RWPE1 (cell line): ENCODE measurements around the gene KCTD6.

Source experiments
- CTCF ChIA-PET: fragments of 350-600 bp; sonication (Branson Sonifier 250); formaldehyde crosslinking; extraction: SDS; loops from one replicate; lab custom pipeline; 2021; lab: Yijun Ruan, JAX
- POLR2A ChIA-PET: fragments of 400-600 bp; formaldehyde crosslinking; extraction: SDS; loops from one replicate; lab custom pipeline; 2020; ENCODE audit warnings: antibody characterized with exemption; ENCODE audit not compliant: low non-redundant PET; lab: Yijun Ruan, JAX
- DNase-seq: peaks from one replicate; pipeline ENCODE4 v3.0.0; 2012; ENCODE audit warnings: low spot score
- H3K27ac ChIP-seq: fragments of 450-650 bp; 2 replicates; pipeline ENCODE4 v1.5.1; 2017
- TF ChIP-seq, protein P1 (sequence below): fragments of 450-650 bp; conservative IDR thresholded peaks from 2 replicates; pipeline ENCODE4 v1.5.1; 2017; ENCODE audit warnings: low read depth, mild to moderate bottlenecking

KCTD6 gene

DNA sequence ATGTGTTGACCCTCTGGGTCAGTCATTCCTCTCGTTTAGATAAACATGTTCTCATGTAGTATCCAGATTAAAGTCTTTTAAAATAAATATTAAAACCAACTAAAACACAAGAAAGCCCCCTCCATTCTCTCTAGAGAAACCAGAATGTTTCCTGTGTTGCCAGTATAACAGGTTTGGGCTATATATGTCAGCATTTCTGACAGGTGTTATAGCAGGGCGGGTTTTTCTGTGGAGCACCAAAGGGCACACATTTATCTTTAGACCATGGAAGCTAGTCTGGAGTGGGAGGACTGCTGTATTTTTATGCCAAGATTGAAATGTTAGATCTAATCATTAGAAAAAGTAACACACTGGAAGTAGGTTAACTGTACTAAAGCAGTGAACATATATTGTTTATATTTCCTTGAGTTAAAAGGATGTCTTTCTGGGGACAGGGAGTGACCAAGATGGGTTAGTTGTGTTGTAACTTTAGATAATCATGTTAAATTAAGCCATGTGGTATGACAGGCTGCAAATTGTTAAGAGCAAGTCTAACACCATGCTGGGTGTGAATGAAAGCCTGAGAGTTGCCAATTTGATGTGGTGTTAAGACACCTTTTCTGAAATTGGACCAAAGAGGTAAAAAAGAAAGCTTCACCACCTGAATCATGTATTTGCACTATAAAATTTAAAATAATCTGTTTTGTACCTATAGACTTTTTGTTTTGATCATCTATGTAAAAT lies 15.6 kb downstream of the KCTD6 start:
- no peak for DNase-seq
- no peak overlapping the region for H3K27ac ChIP-seq
- TF ChIP-seq, protein P1, sequence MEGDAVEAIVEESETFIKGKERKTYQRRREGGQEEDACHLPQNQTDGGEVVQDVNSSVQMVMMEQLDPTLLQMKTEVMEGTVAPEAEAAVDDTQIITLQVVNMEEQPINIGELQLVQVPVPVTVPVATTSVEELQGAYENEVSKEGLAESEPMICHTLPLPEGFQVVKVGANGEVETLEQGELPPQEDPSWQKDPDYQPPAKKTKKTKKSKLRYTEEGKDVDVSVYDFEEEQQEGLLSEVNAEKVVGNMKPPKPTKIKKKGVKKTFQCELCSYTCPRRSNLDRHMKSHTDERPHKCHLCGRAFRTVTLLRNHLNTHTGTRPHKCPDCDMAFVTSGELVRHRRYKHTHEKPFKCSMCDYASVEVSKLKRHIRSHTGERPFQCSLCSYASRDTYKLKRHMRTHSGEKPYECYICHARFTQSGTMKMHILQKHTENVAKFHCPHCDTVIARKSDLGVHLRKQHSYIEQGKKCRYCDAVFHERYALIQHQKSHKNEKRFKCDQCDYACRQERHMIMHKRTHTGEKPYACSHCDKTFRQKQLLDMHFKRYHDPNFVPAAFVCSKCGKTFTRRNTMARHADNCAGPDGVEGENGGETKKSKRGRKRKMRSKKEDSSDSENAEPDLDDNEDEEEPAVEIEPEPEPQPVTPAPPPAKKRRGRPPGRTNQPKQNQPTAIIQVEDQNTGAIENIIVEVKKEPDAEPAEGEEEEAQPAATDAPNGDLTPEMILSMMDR = no peak
- ChIA-PET CTCF (no interaction called here), POLR2A (no interaction called here)

DNA sequence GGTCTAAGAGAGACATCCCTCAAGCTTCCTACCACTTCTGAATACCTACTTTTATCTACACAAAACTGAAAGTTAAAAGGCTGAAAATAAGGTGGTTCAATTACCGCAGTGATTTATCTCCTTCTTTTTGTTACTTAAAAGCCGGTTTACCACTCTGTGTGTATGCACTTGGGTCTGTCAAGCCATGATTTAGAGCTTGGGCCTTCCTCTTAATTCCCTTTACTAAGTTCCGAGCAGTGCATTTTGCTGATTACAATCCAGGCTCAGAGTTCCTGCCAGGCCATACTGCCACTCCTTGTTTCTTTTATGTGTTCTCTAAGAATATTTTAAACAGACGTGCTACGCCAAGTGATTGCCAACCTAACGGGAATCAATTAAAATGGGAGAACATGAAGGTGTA lies 16.5 kb downstream of the KCTD6 start:
- DNase-seq = no peak
- TF ChIP-seq, protein P1 = no peak
- H3K27ac ChIP-seq = no peak overlapping the region
- POLR2A ChIA-PET = no interaction called here
- CTCF ChIA-PET = no interaction called here

DNA sequence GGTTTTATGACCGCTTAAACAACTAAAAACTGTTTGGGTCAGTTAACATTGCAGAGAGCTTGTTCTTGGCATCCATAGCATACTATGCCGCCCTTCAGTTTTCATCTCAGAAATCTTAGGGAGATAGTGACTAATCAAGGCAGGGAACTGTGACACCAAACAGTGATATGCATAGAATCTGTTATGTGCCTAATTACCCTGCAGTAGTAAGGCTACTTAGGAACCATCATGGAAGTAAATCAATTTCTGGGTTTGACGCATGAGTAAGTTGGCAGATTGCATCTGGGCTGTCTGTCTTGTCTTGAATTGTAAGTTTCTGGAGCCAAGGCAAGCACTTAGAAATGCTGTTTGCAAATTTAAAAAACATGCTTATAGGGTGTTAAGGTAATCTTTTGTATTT lies 22.5 kb downstream of the KCTD6 start:
- POLR2A ChIA-PET = no interaction called here
- CTCF ChIA-PET = interaction anchor here (1.9 kb wide), 1 partner anchor 51 kb away, joined by 7 read pairs; no protein-coding TSS in a partner anchor
- no peak overlapping the region for H3K27ac ChIP-seq
- TF ChIP-seq, protein P1 = no peak
- no peak for DNase-seq

GRCh38 chr3:58518291-58518789 lies 26.4 kb downstream of the KCTD6 start:
- POLR2A ChIA-PET = no interaction called here
- TF ChIP-seq, protein P1 = no peak
- no peak for DNase-seq
- H3K27ac ChIP-seq = no peak overlapping the region
- CTCF ChIA-PET = interaction anchor here (0.8 kb wide), 1 partner anchor 48 kb away, joined by 10 read pairs; no protein-coding TSS in a partner anchor

- ChIA-PET CTCF (no interaction called here), POLR2A (no interaction called here)
- no peak overlapping the region for H3K27ac ChIP-seq
- TF ChIP-seq, protein P1 = no peak
- no peak for DNase-seq
These were observed 27.9 kb downstream of the KCTD6 start for GRCh38 chr3:58519668-58520402.

DNA sequence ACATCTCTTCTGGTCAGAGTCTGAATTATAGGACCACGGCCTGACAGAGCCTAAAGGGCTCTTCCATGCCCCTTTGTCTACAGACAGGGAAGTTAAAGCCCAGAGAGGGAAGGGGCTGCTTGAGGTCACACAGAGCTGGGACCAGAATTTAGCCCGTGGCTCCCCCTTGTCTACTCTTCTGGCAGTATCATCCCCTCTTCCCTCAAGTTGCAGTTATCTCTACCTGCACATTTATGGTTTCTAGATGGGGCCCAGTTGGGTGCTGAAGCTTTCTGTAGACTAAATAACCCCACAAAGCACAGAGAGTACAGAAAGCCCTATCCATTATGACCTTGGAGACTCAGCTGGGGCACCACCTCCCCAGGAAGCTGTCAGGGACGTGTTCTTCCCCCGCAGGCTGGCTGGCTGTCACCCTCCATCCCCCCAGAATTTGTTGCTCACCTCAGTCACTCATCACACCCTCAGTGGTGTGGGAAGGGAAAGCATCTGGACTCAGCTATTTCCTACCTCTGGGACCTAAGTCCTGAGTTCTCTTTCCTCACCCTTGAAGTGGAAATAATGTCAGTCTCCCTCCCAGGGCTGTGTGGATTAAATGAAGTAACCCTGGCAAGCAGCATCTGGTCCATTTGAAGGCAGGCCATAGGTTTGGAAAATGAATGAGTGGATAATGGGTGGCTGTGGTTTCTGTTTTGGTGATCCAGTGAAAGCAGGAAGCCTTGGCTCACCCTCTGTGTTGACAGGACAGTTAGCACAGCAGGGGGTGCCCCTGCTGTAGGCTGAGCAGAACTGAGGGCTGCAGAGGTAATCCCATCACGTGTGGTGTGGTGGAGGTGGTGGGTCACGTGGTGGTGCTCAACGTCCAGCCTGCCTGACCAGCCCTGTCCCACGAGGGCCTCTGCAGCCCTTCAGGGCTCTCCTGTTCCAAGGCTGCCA lies 28.8 kb downstream of the KCTD6 start:
- ChIA-PET POLR2A (no interaction called here), CTCF (no interaction called here)
- no peak overlapping the region for H3K27ac ChIP-seq
- no peak for DNase-seq
- TF ChIP-seq, protein P1 = no peak
